ENCODE results near the gene MNAT1. TPM values are rescaled to one million over a fixed set of nuclear protein-coding genes. Genes with fewer than 3 reads are reported as not detected.

Gene MNAT1
- polyA plus RNA-seq, 3 donors: 4.1 to 5.8 (median 4.5) TPM

- peaks cover 1 to 8% (median 5%) of the 10 kb centered on the region in 7 donors for H3K9me3 Mint-ChIP-seq
- peaks cover 0 to 7% of the 10 kb centered on the region in 2 donors for H3K9me3 ChIP-seq (replicated peaks in 1 of 2; ENCODE audit: control insufficient read depth in 1 of 2, insufficient read depth in 1 of 2, low read length in 2 of 2)
- H3K4me1 Mint-ChIP-seq: no peaks in the 10 kb centered on the region
- no peak overlapping the region for H3K4me3 Mint-ChIP-seq
- H3K36me3 ChIP-seq (replicated peaks in 1 of 2; ENCODE audit: control insufficient read depth in 1 of 2, insufficient read depth in 2 of 2, low read length in 2 of 2): peaks cover 2 to 4% of the 10 kb centered on the region in 2 donors
- H2AFZ ChIP-seq (ENCODE audit: insufficient read depth, low read depth, low read length, poor library complexity, severe bottlenecking): no peak overlapping the region
- no peak overlapping the region for H3K4me3 ChIP-seq (replicated peaks in 1 of 3; ENCODE audit: low read depth in 2 of 3, low read length in 3 of 3)
- intact Hi-C loops (cut with micrococcal nuclease): no loop called here
- H3K27ac Mint-ChIP-seq: no peak overlapping the region
- WGBS (ENCODE audit: insufficient coverage): no CpG with 5 or more reads among the region's 1 CpG
- H3K27ac ChIP-seq (ENCODE audit: low read depth in 1 of 2, low read length in 2 of 2): no peak overlapping the region
- H3K4me1 ChIP-seq (ENCODE audit: control insufficient read depth in 1 of 2, insufficient read depth in 2 of 2, low read length in 2 of 2): no peaks in the 10 kb centered on the region
- H3K36me3 Mint-ChIP-seq: peaks cover 7 to 11% of the 10 kb centered on the region in 2 donors
- H3K79me2 ChIP-seq (ENCODE audit: insufficient read depth, low read length): no peaks in the 10 kb centered on the region
- H3K4me2 ChIP-seq (replicated peaks; ENCODE audit: extremely low read depth, low read length, poor library complexity, severe bottlenecking): no peak overlapping the region
- TF ChIP-seq CTCF (IDR thresholded peaks at IDR 0.05): no peak
- no peak overlapping the region for H3K9ac ChIP-seq (ENCODE audit: insufficient read depth, low read length, poor library complexity, severe bottlenecking)
- peaks cover 0 to 1% (median 0%) of the 10 kb centered on the region in 3 donors for H3K27me3 Mint-ChIP-seq (ENCODE audit: low read depth in 3 of 3)
- H3K27me3 ChIP-seq (ENCODE audit: control insufficient read depth in 2 of 2, insufficient read depth in 2 of 2, low read length in 2 of 2): no peaks in the 10 kb centered on the region
- no peaks in the 10 kb centered on the region for H4K20me1 ChIP-seq (ENCODE audit: insufficient read depth, low read length)
- no peak for DNase-seq
Measured at GRCh38 chr14:61019537-61019936, 285.0 kb downstream of the MNAT1 start.

Small RNA genes within 50 kb of the gene (small RNA-seq; reads per million reads assigned to genes)
- gene RNU6-398P (ENCODE audit: insufficient read length, low read depth): not detected

Other genes starting within 250 kb of the MNAT1 start
- gene C14orf39, start 248.7 kb upstream of the MNAT1 start, polyA plus RNA-seq: not detected
- gene SIX6, start 225.6 kb upstream of the MNAT1 start, polyA plus RNA-seq: not detected
- not detected for gene SIX1, start 85.3 kb upstream of the MNAT1 start, polyA plus RNA-seq
- gene SIX4, start 10.4 kb upstream of the MNAT1 start, polyA plus RNA-seq: not detected
- gene TRMT5, start 246.3 kb downstream of the MNAT1 start, polyA plus RNA-seq: 1 to 10 TPM in 2 of 3 donors, under 1 TPM in 1; 0.89 to 2.8 (median 1.9) TPM
- 10 to 100 TPM; 10.3 to 15.9 (median 14.0) TPM for gene SLC38A6, start 246.5 kb downstream of the MNAT1 start, polyA plus RNA-seq

Measured in CD14-positive monocyte (primary cell).